ENCODE data around the gene DOCK1.

The DOCK1 gene

GRCh38 chr10:127197154-127197432 lies 291.9 kb downstream of the DOCK1 start:
- H3K27me3 ChIP-seq (replicated peaks; ENCODE audit: insufficient read depth, low read length) = no peaks in the 10 kb centered on the region
- no peak overlapping the region for H3K4me2 ChIP-seq (ENCODE audit: low read depth, low read length)
- H3K36me3 ChIP-seq (replicated peaks; ENCODE audit: insufficient read depth, low read length) = no peaks in the 10 kb centered on the region
- H3F3A ChIP-seq (ENCODE audit: insufficient read depth, low read length) = no peaks in the 10 kb centered on the region
- H3K9me2 ChIP-seq (replicated peaks; ENCODE audit: insufficient read depth, low read length) = no peaks in the 10 kb centered on the region
- TF ChIP-seq CTCF (IDR thresholded peaks at IDR 0.05; ENCODE audit: low read length) (no peak), EZH2phosphoT487 (IDR thresholded peaks at IDR 0.05; ENCODE audit: low read length) (no peak), EZH2 (optimal IDR thresholded peaks at IDR 0.05; ENCODE audit: low read depth, low read length) (no peak)
- no peak overlapping the region for H3K9ac ChIP-seq (ENCODE audit: low read length)
- no peaks in the 10 kb centered on the region for H4K20me1 ChIP-seq (ENCODE audit: insufficient read depth, low read length)
- no peaks in the 10 kb centered on the region for H3K79me2 ChIP-seq (ENCODE audit: low read length)
- H3K4me3 ChIP-seq (ENCODE audit: low read length) = no peak overlapping the region
- no peaks in the 10 kb centered on the region for H3K4me1 ChIP-seq (ENCODE audit: low read length)
- H3K9me3 ChIP-seq (replicated peaks; ENCODE audit: insufficient read depth, low read length) = no peaks in the 10 kb centered on the region
- no peak overlapping the region for H2AFZ ChIP-seq (ENCODE audit: low read length)
- H3K27ac ChIP-seq (ENCODE audit: low read length) = no peak overlapping the region
- DNase-seq = no peak

- no peak overlapping the region for H2AFZ ChIP-seq (ENCODE audit: low read length)
- H3K27ac ChIP-seq (ENCODE audit: low read length) = no peak overlapping the region
- H3K27me3 ChIP-seq (replicated peaks; ENCODE audit: insufficient read depth, low read length) = no peaks in the 10 kb centered on the region
- no peaks in the 10 kb centered on the region for H3K4me1 ChIP-seq (ENCODE audit: low read length)
- TF ChIP-seq EZH2 (optimal IDR thresholded peaks at IDR 0.05; ENCODE audit: low read depth, low read length) = no peak
- no peak for TF ChIP-seq CTCF (IDR thresholded peaks at IDR 0.05; ENCODE audit: low read length)
- no peak for TF ChIP-seq EZH2phosphoT487 (IDR thresholded peaks at IDR 0.05; ENCODE audit: low read length)
- no peaks in the 10 kb centered on the region for H3K9me2 ChIP-seq (replicated peaks; ENCODE audit: insufficient read depth, low read length)
- H3K4me2 ChIP-seq (ENCODE audit: low read depth, low read length) = no peak overlapping the region
- H3K9me3 ChIP-seq (replicated peaks; ENCODE audit: insufficient read depth, low read length) = no peaks in the 10 kb centered on the region
- no peak overlapping the region for H3K4me3 ChIP-seq (ENCODE audit: low read length)
- no peak for DNase-seq
- H3K79me2 ChIP-seq (ENCODE audit: low read length) = no peaks in the 10 kb centered on the region
- no peaks in the 10 kb centered on the region for H3K36me3 ChIP-seq (replicated peaks; ENCODE audit: insufficient read depth, low read length)
- no peaks in the 10 kb centered on the region for H3F3A ChIP-seq (ENCODE audit: insufficient read depth, low read length)
- H4K20me1 ChIP-seq (ENCODE audit: insufficient read depth, low read length) = no peaks in the 10 kb centered on the region
- no peak overlapping the region for H3K9ac ChIP-seq (ENCODE audit: low read length)
These were observed 293.1 kb downstream of the DOCK1 start for GRCh38 chr10:127198307-127198706.

GRCh38 chr10:127198721-127199120 lies 293.5 kb downstream of the DOCK1 start:
- no peaks in the 10 kb centered on the region for H3K4me1 ChIP-seq (ENCODE audit: low read length)
- no peaks in the 10 kb centered on the region for H3K9me3 ChIP-seq (replicated peaks; ENCODE audit: insufficient read depth, low read length)
- H3K27me3 ChIP-seq (replicated peaks; ENCODE audit: insufficient read depth, low read length) = no peaks in the 10 kb centered on the region
- TF ChIP-seq CTCF (IDR thresholded peaks at IDR 0.05; ENCODE audit: low read length) (no peak), EZH2 (optimal IDR thresholded peaks at IDR 0.05; ENCODE audit: low read depth, low read length) (no peak), EZH2phosphoT487 (IDR thresholded peaks at IDR 0.05; ENCODE audit: low read length) (no peak)
- no peaks in the 10 kb centered on the region for H4K20me1 ChIP-seq (ENCODE audit: insufficient read depth, low read length)
- no peaks in the 10 kb centered on the region for H3K36me3 ChIP-seq (replicated peaks; ENCODE audit: insufficient read depth, low read length)
- H3K79me2 ChIP-seq (ENCODE audit: low read length) = no peaks in the 10 kb centered on the region
- no peak overlapping the region for H3K4me3 ChIP-seq (ENCODE audit: low read length)
- H3K9me2 ChIP-seq (replicated peaks; ENCODE audit: insufficient read depth, low read length) = no peaks in the 10 kb centered on the region
- no peak overlapping the region for H3K4me2 ChIP-seq (ENCODE audit: low read depth, low read length)
- H3F3A ChIP-seq (ENCODE audit: insufficient read depth, low read length) = no peaks in the 10 kb centered on the region
- DNase-seq = no peak
- no peak overlapping the region for H3K27ac ChIP-seq (ENCODE audit: low read length)
- no peak overlapping the region for H2AFZ ChIP-seq (ENCODE audit: low read length)
- no peak overlapping the region for H3K9ac ChIP-seq (ENCODE audit: low read length)

All from MM.1S (cell line).